Fibroblast of lung (primary cell): ENCODE data around the gene KCND3.

Experiments
- CTCF ChIP-seq, 2 donors: IDR thresholded peaks in 1 of 2; conservative IDR thresholded peaks in 1 of 2; 1 replicate in 1 of 2; 2 replicates in 1 of 2; pipeline ENCODE4 v1.5.1; 2011 to 2012; ENCODE audit warnings: low read length in 2 of 2, control low read depth in 1 of 2, inconsistent platforms in 1 of 2, low read depth in 1 of 2, mild to moderate bottlenecking in 1 of 2
- EZH2 ChIP-seq: IDR thresholded peaks from 2 replicates; pipeline ENCODE4 v1.5.1; 2012; ENCODE audit warnings: low read length, control low read depth, mild to moderate bottlenecking; ENCODE audit errors: missing control alignments

DNA sequence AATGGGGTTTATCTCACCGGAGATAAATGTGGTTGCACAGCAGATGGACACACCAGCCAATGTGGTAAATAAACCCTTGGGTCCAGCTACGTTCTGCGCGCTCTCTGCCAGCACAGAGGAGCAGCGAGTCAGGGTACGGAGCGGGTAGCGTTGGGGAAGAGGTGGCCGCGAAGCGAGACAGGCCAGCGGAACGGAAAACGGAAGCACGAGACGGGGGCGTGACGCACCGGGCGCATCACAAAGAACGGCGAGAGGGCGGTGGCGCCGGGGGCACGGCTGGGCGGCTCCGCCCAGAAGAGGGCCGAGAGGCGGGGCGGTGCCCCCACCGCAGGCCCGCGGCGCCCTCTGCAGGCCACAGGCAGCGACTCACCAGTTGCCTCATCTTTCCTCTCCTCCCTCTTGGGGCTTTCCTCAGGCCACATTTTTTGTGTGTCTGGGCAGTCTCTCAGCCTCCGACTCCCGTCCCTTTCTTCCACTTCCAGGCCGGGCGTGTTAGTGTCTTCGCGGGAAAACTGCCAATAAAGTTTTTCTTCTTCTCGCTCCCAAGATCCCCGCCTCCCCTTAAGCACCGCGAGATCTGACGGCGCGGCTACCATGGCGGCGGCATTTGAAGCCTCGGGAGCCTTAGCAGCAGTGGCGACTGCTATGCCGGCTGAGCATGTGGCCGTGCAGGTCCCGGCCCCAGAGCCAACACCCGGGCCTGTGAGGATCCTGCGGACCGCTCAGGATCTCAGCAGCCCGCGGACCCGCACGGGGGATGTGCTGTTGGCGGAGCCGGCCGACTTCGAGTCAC, 233.9 kb downstream of the KCND3 start, which contains the start of gene DDX20:
- peak; percentile 73 to 90 for TF ChIP-seq CTCF (conservative IDR thresholded peaks at IDR 0.05 in 1 of 2, IDR thresholded peaks at IDR 0.05 in 1 of 2; ENCODE audit: low read depth in 1 of 2, low read length in 2 of 2)
- no peak for TF ChIP-seq EZH2
